Left renal pelvis (tissue), 4 donors: ENCODE data around the gene RPRD1B. TPM values are rescaled to one million over a fixed set of nuclear protein-coding genes. Genes with fewer than 3 reads are reported as not detected.
A peak's percentile ranks its signal among the peaks of the same experiment; 100 is the strongest.

Experiments used
- DNase-seq, 4 donors: peaks; one replicate each; pipeline ENCODE4 v3.0.0-alpha.2; 2013; ENCODE audit warnings: low read depth in 4 of 4, low spot score in 3 of 4
- polyA plus RNA-seq, 4 donors: library from polyadenylated mRNA; unstranded; fragments of 120-200 nt; gene quantifications; one replicate each; pipeline ENCODE4 v1.2.1, GENCODE V29; 2013; ENCODE audit not compliant: insufficient read length in 4 of 4

RPRD1B gene
- polyA plus RNA-seq, 4 donors, result 32.3 to 40.6 (median 38.7) TPM

- no peak for DNase-seq
These were observed 82.3 kb downstream of the RPRD1B start for GRCh38 chr20:38115896-38116295.

DNA sequence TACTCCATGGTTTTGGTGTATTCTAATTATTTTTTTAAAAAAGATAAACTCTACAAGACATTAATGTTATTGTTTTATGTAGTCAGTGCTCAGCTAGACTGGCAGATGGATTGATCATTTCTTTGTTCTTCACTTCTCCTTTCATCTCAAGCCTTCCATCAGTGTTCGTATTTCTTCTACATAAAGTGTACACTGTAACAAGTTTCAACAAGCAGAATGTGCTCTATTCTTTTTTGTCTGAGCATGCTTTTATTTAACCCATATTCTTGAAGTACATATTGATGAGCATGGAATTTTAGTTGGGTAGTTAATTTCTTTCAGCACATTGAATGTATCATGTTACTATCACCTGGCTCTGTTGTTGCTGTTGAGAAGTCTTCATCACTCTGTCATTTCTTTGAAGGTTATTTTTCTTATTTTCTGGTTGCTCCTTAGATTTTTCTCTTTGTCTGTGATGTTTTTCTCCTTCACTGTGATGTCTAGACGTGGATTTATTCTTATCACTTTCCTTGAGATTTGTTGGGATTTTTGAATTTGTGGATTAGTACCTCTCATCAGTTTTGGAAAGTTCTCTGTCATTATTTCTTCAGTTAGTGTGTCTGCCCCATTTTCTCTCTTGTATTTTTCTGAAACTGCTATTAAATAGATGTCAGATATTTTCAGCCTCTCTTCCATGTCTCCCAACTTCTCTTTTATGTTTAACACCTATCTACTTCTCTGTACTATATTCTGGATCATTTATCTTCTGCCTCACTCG is 83.0 kb downstream of the RPRD1B start:
- DNase-seq, result no peak

- no peak for DNase-seq
These were observed 83.7 kb downstream of the RPRD1B start for GRCh38 chr20:38117205-38117604.

DNA sequence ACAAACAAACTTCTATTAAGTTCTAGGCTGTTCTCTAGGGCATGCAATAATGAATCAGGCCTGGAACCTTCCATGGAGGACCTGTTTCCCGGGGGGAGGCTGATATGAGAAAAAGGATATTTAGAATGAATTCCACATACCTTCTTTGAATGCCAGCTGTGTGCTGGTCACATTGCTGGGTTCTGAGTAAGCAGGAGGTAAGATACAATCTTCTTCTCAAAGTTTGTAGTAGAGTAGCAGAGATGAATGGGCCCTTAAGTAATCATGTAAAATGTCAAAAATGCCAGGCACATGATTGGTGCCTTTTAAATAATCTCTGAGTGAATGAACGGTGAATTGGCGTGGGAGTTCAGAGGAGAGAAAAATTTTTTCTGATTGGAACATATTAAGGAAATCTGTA is 84.1 kb downstream of the RPRD1B start:
- DNase-seq, result no peak

- no peak for DNase-seq
These were observed 85.9 kb downstream of the RPRD1B start for GRCh38 chr20:38119446-38119845.

GRCh38 chr20:38120625-38120988 is 87.1 kb downstream of the RPRD1B start:
- no peak for DNase-seq

DNA sequence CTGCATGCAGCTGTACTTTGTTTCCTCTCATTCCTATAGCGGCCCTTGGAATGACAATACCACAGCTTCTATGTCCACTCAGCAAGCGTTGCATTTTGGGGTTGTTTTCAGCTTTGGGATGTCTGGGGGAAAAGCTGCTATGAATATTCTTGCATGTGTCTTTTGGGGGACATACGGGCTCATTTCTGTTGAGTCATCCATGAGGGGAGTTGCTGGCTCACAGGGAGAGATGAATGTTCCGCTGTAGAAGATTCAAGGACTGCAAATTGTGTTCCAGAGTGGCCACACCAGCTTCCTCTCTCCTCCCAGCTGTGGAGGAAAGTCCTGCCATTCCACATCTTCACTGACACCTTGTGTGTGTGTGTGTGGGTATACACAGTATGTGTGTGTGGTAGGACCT is 88.2 kb downstream of the RPRD1B start:
- DNase-seq, result no peak

GRCh38 chr20:38123021-38123587 is 89.6 kb downstream of the RPRD1B start:
- no peak for DNase-seq

DNA sequence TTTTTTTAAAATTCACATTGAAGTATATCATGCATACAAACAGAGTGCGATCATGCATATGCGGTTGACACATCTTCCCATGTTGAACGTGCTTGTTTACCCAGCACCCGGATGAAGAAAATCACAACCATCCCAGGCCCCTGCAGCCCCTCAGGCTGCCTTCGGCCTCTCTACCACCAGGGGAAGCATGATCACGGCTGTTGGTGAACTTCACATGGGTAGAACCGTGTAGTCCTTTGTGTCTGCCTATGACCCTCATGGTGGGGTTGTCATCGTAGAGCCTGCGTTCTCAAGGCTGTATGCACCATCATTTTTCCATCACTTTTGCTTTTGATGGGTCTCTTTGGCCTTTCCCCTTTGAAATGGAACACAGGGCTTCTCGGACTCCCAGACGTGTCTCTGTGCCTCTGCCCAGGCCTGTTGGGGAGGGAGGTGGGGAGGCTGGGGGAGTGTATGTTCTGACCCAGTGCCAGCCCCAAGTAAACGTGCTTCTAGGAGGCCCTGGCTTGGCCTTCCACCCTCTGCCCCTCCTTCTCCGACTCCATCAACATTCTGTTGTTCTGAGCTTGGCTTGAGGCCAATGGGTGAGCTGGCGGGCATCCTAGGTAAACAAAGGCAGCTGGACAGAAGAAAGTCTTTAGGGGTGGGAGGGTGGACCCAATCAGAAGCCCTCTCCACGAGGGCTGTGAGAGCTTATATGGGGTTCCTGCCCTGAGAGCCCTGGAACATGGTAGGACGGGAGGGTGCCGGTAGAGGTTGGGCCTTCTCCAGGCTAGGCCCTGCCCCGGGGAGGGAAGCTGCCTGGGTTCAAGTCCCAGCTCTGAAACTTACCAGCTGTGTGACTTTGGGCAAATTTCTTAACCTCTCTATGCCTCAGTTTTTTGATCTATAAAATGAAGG is 91.9 kb downstream of the RPRD1B start:
- peak; percentile 64 to 78 (median 70) for DNase-seq

GRCh38 chr20:38126146-38126921 is 92.8 kb downstream of the RPRD1B start:
- DNase-seq, result no peak

GRCh38 chr20:38126932-38127621 is 93.5 kb downstream of the RPRD1B start:
- DNase-seq, result no peak

GRCh38 chr20:38127920-38128528 is 94.5 kb downstream of the RPRD1B start:
- no peak for DNase-seq

DNA sequence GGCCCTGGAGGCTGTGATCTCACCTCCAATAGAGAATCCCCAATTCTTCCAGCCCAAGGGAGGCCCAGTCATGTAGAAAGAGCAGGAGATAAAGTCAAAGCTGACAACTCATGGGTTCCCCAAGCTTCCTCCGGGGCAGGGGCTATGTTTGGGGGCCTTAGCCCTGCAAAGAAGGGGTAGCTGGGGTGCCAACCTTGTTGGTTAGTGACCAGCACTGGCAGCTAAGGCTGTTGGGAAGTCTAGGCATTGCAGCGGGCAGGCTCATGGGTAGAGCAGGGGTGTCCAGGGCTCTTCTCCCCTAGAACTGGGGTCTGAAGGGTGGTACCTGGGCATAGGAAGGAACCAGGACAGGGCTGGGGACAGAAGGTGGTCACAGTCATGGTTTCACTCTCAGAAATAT is 95.1 kb downstream of the RPRD1B start:
- DNase-seq, result no peak

- DNase-seq, result no peak
These were observed 95.8 kb downstream of the RPRD1B start for GRCh38 chr20:38129248-38129865.

DNA sequence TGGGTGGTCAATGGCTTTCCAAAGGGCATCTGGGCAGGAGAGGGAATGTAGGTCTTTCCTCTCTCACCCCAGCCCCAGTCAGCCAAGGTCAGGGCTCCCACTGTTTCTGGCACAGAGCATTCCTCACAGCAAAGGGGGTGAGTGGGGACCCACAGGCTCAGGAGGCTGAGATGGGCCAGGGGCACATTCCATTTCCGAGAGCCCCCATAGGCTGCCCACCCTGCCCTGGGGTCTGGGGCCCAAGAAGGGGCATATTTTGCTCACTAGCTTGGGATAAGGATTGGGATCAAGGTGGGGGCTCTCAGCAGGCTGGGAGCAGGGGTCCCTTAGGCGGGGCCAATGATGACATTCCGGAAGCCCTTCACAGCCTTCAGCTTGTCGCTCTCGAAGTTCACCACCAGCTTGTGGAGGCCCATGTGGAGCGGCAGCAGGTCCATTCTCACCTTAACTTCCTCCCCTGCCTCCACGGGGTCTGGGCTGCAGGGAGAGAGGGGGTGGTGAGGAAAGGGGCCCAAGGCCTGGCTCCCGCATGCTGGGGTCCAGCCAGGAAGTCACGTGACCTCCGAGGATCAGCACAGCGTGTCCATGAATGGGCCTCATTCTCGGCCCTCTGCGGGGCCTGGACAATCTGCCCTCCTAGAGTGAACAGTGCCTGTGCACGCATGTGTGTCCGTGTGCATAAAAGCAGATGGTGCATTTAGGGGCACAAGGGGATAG is 96.5 kb downstream of the RPRD1B start:
- DNase-seq, result no peak

DNA sequence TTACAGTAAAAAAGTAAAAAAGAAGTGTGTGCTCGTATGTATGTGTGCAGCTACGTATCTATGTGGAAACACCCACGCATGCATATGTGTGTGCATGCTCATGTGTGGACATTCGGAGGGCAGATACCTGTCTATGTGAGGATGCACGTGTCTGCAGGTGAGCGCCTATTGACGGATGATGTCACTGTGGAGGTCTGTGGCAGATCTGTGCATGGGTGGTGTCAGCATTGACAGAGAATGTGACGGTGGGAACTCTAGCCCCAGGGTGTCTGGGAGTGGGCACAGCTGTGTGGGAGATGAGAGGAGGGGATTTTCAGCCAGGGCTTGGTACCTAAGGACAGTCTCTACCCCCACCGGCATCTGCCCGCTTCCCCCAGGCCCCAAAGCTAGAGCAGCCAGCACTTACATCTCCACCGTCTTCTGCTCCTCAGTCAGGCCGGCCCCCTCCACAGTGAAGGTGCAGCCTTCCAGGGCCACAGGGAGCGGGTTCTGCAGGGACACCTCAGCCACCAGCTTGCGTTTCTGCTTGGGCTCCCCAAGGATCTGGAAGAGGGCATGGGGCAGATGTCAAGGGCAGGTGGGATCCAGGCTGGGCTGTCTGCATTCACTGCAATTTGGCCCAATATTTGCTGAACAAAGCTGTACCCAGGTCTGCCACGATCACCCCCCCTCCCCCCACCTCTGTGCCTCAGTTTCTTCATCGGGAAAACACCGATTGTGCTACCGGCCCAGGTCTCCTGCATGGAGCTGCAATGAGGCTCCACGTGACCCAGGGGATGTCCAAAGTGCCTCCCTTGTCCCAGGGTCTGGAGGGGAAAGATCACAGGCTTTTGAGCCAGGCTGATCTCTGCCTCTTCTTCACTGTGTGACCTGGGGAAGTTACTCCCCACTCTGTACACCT is 97.4 kb downstream of the RPRD1B start:
- no peak for DNase-seq

DNA sequence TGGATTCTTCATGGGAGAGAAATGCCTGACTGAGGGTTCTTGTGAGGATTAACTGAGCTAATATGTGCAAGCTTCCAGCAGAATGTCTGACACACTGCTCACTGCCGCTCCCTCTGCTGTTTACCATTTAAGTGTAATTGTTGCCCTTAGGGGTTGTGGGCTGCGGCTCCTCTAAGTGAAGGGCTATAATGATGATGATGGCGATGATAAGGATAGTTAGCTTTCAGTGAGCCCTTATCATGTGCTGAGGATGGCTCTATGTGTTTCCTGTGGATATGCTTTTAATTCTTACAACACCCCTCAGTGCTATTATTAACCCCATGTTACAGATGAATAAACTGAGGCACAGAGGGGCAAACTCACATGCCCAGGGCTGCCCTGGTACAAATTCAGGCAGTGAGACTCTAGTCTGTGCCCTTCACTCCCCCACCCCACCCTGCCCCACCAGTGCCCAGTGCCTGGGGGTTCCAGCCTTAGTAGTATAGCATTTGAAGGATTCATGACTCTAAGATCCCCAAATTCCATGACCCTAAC is 98.1 kb downstream of the RPRD1B start:
- no peak for DNase-seq
